ENCODE measurements around the gene KBTBD8.

DNA sequence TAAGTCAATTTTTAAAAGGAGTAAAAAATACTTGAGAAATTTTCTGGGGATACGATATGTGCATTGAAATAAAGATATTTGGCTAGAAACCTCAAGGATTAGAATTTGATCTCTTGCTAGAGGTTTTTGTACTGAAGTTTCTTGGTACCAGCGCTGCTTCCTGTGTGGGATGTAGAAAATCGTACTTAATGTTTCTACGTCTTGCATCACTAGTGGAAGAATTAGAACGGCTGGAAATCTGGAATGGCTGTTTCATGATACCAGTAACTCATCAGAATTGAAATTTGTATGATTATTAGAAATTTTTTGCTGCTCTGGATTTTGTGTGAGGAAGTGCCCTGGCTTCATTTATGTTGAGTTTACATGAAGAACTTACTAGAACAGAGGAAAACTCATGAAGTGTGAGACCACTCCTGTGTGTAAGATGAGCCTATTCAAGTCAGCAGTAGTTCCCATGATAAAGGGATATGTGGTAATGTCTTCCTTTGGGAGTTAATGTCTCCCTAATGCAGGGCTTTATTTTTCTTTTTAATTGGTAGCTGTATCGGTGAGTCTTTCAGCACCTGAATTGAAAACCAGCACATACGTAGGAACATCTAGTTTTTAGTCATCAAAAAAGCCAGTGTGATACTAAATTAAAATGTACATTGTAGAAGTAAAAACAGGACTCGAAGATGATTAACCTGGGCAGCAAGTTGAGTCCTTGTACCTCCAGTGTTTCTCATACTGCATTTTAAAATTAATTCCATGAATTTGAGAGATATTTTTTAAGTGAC, 3.2 kb downstream of the KBTBD8 start:
- TF ChIP-seq, protein P1, sequence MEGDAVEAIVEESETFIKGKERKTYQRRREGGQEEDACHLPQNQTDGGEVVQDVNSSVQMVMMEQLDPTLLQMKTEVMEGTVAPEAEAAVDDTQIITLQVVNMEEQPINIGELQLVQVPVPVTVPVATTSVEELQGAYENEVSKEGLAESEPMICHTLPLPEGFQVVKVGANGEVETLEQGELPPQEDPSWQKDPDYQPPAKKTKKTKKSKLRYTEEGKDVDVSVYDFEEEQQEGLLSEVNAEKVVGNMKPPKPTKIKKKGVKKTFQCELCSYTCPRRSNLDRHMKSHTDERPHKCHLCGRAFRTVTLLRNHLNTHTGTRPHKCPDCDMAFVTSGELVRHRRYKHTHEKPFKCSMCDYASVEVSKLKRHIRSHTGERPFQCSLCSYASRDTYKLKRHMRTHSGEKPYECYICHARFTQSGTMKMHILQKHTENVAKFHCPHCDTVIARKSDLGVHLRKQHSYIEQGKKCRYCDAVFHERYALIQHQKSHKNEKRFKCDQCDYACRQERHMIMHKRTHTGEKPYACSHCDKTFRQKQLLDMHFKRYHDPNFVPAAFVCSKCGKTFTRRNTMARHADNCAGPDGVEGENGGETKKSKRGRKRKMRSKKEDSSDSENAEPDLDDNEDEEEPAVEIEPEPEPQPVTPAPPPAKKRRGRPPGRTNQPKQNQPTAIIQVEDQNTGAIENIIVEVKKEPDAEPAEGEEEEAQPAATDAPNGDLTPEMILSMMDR (IDR thresholded peaks at IDR 0.05), result no peak
- TF ChIP-seq POLR2A (IDR thresholded peaks at IDR 0.05) (no peak), POLR2AphosphoS5 (IDR thresholded peaks at IDR 0.05) (no peak), EP300 (IDR thresholded peaks at IDR 0.05; ENCODE audit: low read depth) (no peak)

Data from transverse colon (tissue), 4 donors.